GM12878 (cell line): ENCODE data around the gene PAX4. TPM values are rescaled to one million over a fixed set of nuclear protein-coding genes. Genes with fewer than 3 reads are reported as not detected.

Experiments
- ATAC-seq: fragments of 200-7000 bp; cut with Tn5 transposase; 3 replicates; pipeline ENCODE4 v1.9.1; 2020; ENCODE audit warnings: mild to moderate bottlenecking, moderate library complexity
- BruUV-seq: library from RNA; stranded (reverse); fragments of 400-500 nt; replicated peaks from 2 replicates; lab custom pipeline; 2021; lab: Mats Ljungman, UMichigan
- CTCF ChIA-PET: fragments of 300-600 bp; sonication (Branson Sonifier 250); formaldehyde crosslinking; extraction: SDS; loops from one replicate; lab custom pipeline; 2021; ENCODE audit warnings: inconsistent platforms; lab: Yijun Ruan, JAX
- POLR2A ChIA-PET: fragments of 350-600 bp; formaldehyde crosslinking; extraction: SDS; loops from one replicate; lab custom pipeline; 2021; ENCODE audit warnings: inconsistent platforms; lab: Charles Lee
- RAD21 ChIA-PET: fragments of 300-600 bp; sonication (Branson Sonifier 250); formaldehyde crosslinking; loops from one replicate; lab custom pipeline; 2023; ENCODE audit warnings: antibody characterized with exemption; ENCODE audit not compliant: unreplicated experiment; lab: Charles Lee
- SMC1A ChIA-PET: fragments of 300-600 bp; sonication (Branson Sonifier 250); formaldehyde crosslinking; loops from one replicate; lab custom pipeline; 2023; ENCODE audit not compliant: unreplicated experiment, uncharacterized antibody; lab: Charles Lee
- DNase-seq: peaks from one replicate; pipeline ENCODE4 v3.0.0-alpha.2; 2011; ENCODE audit warnings: low read depth, low spot score
- FAIRE-seq: peaks from 3 replicates; lab custom pipeline; 2011; peaks lifted over from hg19 to GRCh38; lab: Jason Lieb, UNC
- H2AFZ ChIP-seq: 2 replicates; pipeline ENCODE4 v1.6.0; 2011; ENCODE audit warnings: low read depth, low read length, control low read depth; ENCODE audit not compliant: control insufficient read depth
- H3K27ac ChIP-seq: 2 replicates; pipeline ENCODE4 v1.5.1; 2011; ENCODE audit warnings: control low read depth; ENCODE audit not compliant: control insufficient read depth, insufficient read depth
- H3K27me3 ChIP-seq, 2 experiments: replicated peaks in 1 of 2; 2 replicates each; pipeline versions ENCODE4 v1.6.0 to v1.6.1; 2011; ENCODE audit warnings: low read length in 1 of 2; ENCODE audit not compliant: control insufficient read depth in 2 of 2, insufficient read depth in 2 of 2
- H3K36me3 ChIP-seq, 2 experiments: 2 replicates each; pipeline ENCODE4 v1.5.1; 2011; ENCODE audit warnings: low read length in 1 of 2; ENCODE audit not compliant: control insufficient read depth in 2 of 2, insufficient read depth in 2 of 2
- H3K4me1 ChIP-seq: 2 replicates; pipeline ENCODE4 v1.6.1; 2011; ENCODE audit warnings: mild to moderate bottlenecking, low read length, moderate library complexity, mixed read lengths; ENCODE audit not compliant: control insufficient read depth, insufficient read depth
- H3K4me2 ChIP-seq: 2 replicates; pipeline ENCODE4 v1.6.0; 2011; ENCODE audit warnings: control low read depth; ENCODE audit not compliant: control insufficient read depth, insufficient read depth
- H3K4me3 ChIP-seq: fragments of 200-600 bp; sonication (generic); 2 replicates; pipeline ENCODE4 v1.5.1; 2016
- H3K79me2 ChIP-seq: 2 replicates; pipeline ENCODE4 v1.6.0; 2011; ENCODE audit warnings: low read length; ENCODE audit not compliant: control insufficient read depth, insufficient read depth
- H3K9ac ChIP-seq: 2 replicates; pipeline ENCODE4 v1.8.0; 2011; ENCODE audit warnings: low read length, control low read depth, mixed read lengths; ENCODE audit not compliant: control insufficient read depth, insufficient read depth
- H3K9me3 ChIP-seq: replicated peaks from 3 replicates; pipeline ENCODE4 v1.5.1; 2011; ENCODE audit warnings: mild to moderate bottlenecking, low read length; ENCODE audit not compliant: control insufficient read depth, insufficient read depth
- H4K20me1 ChIP-seq: 2 replicates; pipeline ENCODE4 v1.6.0; 2011; ENCODE audit not compliant: control insufficient read depth, insufficient read depth
- ASH2L ChIP-seq: fragments of 300-600, 200-600 bp; sonication (generic); IDR thresholded peaks from 2 replicates; pipeline ENCODE4 v1.6.1; 2017; ENCODE audit warnings: low read depth, mild to moderate bottlenecking, borderline replicate concordance
- BACH1 ChIP-seq: fragments of 450-650 bp; IDR thresholded peaks from 2 replicates; pipeline ENCODE4 v1.6.1; 2017; ENCODE audit warnings: mild to moderate bottlenecking, borderline replicate concordance
- BCL11A ChIP-seq: IDR thresholded peaks from 2 replicates; pipeline ENCODE4 v1.6.1; 2011; ENCODE audit warnings: low read depth, low read length
- CHD2 ChIP-seq: IDR thresholded peaks from 2 replicates; pipeline ENCODE4 v1.6.1; 2011; ENCODE audit warnings: low read depth, low read length, improper control_type of control experiment, borderline replicate concordance
- DPF2 ChIP-seq: fragments of 450-650 bp; IDR thresholded peaks from 2 replicates; pipeline ENCODE4 v1.6.1; 2017; ENCODE audit warnings: mild to moderate bottlenecking
- EGR1 ChIP-seq, 2 experiments: IDR thresholded peaks; 1 replicate in 1 of 2; 2 replicates in 1 of 2; pipeline ENCODE4 v1.6.1; 2011 to 2012; ENCODE audit warnings: low read depth in 2 of 2, low read length in 2 of 2, borderline replicate concordance in 1 of 2, mild to moderate bottlenecking in 1 of 2, moderate library complexity in 1 of 2
- HDGF ChIP-seq: fragments of 450-650 bp; IDR thresholded peaks from 2 replicates; pipeline ENCODE4 v1.6.1; 2016; ENCODE audit warnings: antibody characterized with exemption
- JUND ChIP-seq: IDR thresholded peaks from 2 replicates; pipeline ENCODE4 v1.6.1; 2012; ENCODE audit warnings: low read depth, mild to moderate bottlenecking, low read length, improper control_type of control experiment, moderate library complexity
- KLF5 ChIP-seq: fragments of 450-650 bp; IDR thresholded peaks from 2 replicates; pipeline ENCODE4 v1.6.1; 2014; ENCODE audit warnings: mild to moderate bottlenecking; ENCODE audit not compliant: partially characterized antibody
- MEF2A ChIP-seq: IDR thresholded peaks from 2 replicates; pipeline ENCODE4 v1.6.1; 2011; ENCODE audit warnings: low read depth, mild to moderate bottlenecking, low read length, moderate library complexity; ENCODE audit not compliant: insufficient read depth
- MYB ChIP-seq: fragments of 150-350 bp; IDR thresholded peaks from 2 replicates; pipeline ENCODE4 v1.6.1; 2014; ENCODE audit warnings: mild to moderate bottlenecking, low read depth, low read length, borderline replicate concordance
- NFYB ChIP-seq: IDR thresholded peaks from 2 replicates; pipeline ENCODE4 v1.6.1; 2011; ENCODE audit warnings: low read depth, mild to moderate bottlenecking, low read length, improper control_type of control experiment, moderate library complexity; ENCODE audit not compliant: insufficient read depth
- NR2C2 ChIP-seq: IDR thresholded peaks from 2 replicates; pipeline ENCODE4 v1.6.1; 2011; ENCODE audit warnings: borderline replicate concordance, low read depth; ENCODE audit not compliant: control insufficient read depth, insufficient read length
- RCOR1 ChIP-seq: conservative IDR thresholded peaks from 2 replicates; pipeline ENCODE4 v1.6.1; 2012; ENCODE audit warnings: low read depth, low read length, improper control_type of control experiment
- SMARCA5 ChIP-seq: fragments of 450-650 bp; IDR thresholded peaks from 2 replicates; pipeline ENCODE4 v1.6.1; 2017; ENCODE audit warnings: mild to moderate bottlenecking
- TAF1 ChIP-seq: IDR thresholded peaks from 2 replicates; pipeline ENCODE4 v1.6.1; 2011; ENCODE audit warnings: mild to moderate bottlenecking, low read depth, low read length, borderline replicate concordance
- WGBS: methylation state at CpG from one replicate; pipeline ENCODE4 v1.1.6; 2016; ENCODE audit warnings: low lambda C conversion rate; ENCODE audit not compliant: insufficient replicate concordance, insufficient coverage; ENCODE audit errors: missing lambda C conversion rate; 5-methylcytosine and 5-hydroxymethylcytosine counted together
- in situ Hi-C: fragments of 300-500 bp; cut with MboI; formaldehyde crosslinking; loops from 9 replicates; pipeline ENCODE4 v1.14.3; 2018; ENCODE audit warnings: mixed read lengths
- intact Hi-C: fragments of 100-400 bp; cut with micrococcal nuclease; formaldehyde crosslinking; loops from one replicate; pipeline ENCODE4 v1.14.2; 2022; ENCODE audit not compliant: unreplicated experiment
- polyA plus RNA-seq, 11 experiments: library from polyadenylated mRNA; depleted of rRNA in 4 of 11; unstranded in 6 of 11; stranded (reverse) in 5 of 11; fragments of >200 nt; fragmentation: Nextera tagmentation in 4 of 11; fragmentation: Illumina TruSeq in 1 of 11; extraction: Ambion mirVana in 4 of 11; extraction: Trizol in 1 of 11; gene quantifications; 1 replicate in 1 of 11; 2 replicates in 10 of 11; pipeline versions ENCODE4 v1.2.1 to v1.2.3, GENCODE V29; 2011 to 2016; ENCODE audit warnings: inconsistent platforms in 2 of 11, missing spikeins in 2 of 11, low read depth in 1 of 11
- total RNA-seq, 4 experiments: library from RNA; depleted of rRNA in 3 of 4; stranded (reverse); fragments of >200 nt in 3 of 4; fragmentation: Illumina TruSeq in 1 of 4; extraction: Trizol in 1 of 4; gene quantifications; 2 replicates each; pipeline versions ENCODE4 v1.2.1 to v1.2.3, GENCODE V29; 2013 to 2021
- TF ChIP-seq, protein P1 (sequence below): fragments of 450-650 bp; formaldehyde crosslinking; IDR thresholded peaks from 2 replicates; pipeline ENCODE4 v1.5.0; 2022; ENCODE audit warnings: mild to moderate bottlenecking, missing genetic modification characterization

PAX4 gene
- total and polyA plus RNA-seq, 10 of the 15 experiments (the other 5 are each of a cell fraction or from before 2014, with no cell fraction given) = 0.27 TPM; not detected in 9

DNA sequence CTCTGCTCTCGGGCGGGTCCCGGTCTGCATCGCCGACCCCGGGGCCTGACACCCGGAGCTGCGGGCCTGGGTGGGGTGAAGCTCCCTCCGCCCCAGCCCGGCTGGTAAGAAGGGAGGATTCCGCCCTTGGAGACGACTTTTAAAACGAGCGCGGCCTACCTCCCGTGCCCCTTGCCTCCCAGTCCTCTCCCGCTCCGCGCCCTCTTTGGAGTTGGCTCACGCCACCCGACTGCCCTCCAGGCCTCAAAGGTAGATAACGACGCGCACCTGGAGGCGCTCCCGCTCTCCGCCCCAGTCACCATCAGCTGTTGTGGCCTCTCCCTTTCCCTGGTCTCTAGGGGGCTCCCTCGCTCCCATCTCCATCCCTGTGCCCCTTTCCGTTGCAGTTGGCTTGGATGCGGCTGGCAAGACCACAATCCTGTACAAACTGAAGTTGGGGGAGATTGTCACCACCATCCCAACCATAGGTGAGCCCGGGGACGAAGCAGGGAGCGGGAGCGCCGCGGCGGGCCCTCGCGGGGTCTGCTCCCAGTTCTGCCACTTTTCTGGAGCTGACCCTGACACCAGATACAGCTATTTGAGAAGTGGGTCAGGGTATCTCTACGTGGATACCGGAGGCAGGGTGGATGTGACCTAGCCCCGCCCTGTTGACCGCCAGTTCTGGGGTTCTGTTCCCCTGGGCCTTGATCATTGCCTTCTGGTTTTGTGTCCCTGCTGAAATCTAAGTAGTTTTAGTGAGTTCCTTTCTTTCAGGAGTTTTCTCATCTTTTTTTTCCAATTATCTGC is 29.1 kb downstream of the PAX4 start (continued):
- no peak for TF ChIP-seq MEF2A

DNA sequence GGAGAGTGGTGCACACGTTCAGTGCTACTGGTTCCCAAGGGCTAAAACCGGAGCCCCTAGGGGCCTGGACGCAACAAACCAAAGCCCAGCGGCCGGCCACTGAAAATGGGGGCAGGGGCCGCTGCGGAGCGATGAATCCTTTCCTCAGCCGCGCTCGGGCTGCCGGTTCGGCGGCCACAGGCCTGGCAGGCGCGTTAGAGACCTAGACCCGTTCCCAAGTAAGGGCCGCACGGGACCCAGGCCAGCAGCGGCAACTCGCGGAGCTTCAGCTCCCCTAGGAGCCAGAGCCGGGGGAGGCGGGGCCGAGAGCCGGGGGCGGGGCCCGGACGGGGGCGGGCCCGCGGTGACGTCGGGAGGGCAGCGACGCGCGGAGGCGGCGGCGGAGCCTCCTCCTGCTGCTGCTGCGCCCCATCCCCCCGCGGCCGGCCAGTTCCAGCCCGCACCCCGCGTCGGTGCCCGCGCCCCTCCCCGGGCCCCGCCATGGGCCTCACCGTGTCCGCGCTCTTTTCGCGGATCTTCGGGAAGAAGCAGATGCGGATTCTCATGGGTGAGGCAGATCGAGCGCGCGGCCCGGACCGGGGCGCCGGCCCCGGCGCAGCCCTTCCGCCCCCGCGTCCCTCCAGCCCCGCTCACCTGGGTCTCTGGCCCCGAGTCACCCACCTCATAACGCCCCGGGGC is 29.8 kb downstream of the PAX4 start, which contains the start of gene ARF5:
TSS of gene ARF5 (plus strand) at position 393 of the 678 bp plus-strand sequence. CDS start at position 481, 88 bp downstream.
- CTCF ChIA-PET = interaction anchor here (0.9 to 2.3 kb wide), 6 partner anchors 10 to 119 kb away, joined by 3 to 11 read pairs (median 4); no protein-coding TSS in a partner anchor
- Histone ChIP-seq H3K27me3 (no peaks in the 10 kb centered on the region), H4K20me1 (no peaks in the 10 kb centered on the region), H2AFZ (peak within 1 kb of the TSS; percentile 82), H3K9ac (peak within 1 kb of the TSS; percentile 83), H3K4me1 (peaks cover 15% of the 10 kb centered on the region), H3K9me3 (no peaks in the 10 kb centered on the region), H3K4me2 (peak within 1 kb of the TSS; percentile 87), H3K36me3 (peaks cover 3% of the 10 kb centered on the region in 2 experiments; a peak in 3 of 4 replicates), H3K27ac (peak within 1 kb of the TSS; percentile 77), H3K79me2 (peaks cover 30% of the 10 kb centered on the region), H3K4me3 (peak within 1 kb of the TSS; percentile 94)
- in situ Hi-C loops = no loop called here
- 2% methylated on average over 51 of the region's 77 CpGs for WGBS
- no TSS peak for BruUV-seq
- DNase-seq (no peak), ATAC-seq (peak; percentile 86), FAIRE-seq (no peak)
- POLR2A ChIA-PET = interaction anchor here (0.6 to 1.7 kb wide), 2 partner anchors 32 to 61 kb away, joined by 3 to 5 read pairs; no protein-coding TSS in a partner anchor
- SMC1A ChIA-PET = interaction anchor here (0.9 to 2.9 kb wide), 3 partner anchors 40 to 213 kb away, joined by 3 to 13 read pairs (median 3); no protein-coding TSS in a partner anchor
- intact Hi-C loops = loop anchor here (2.0 kb wide), 1 partner anchor 65 kb away; the partner anchor contains the start of gene SND1
- RAD21 ChIA-PET = interaction anchor here (1.5 to 2.0 kb wide), 2 partner anchors 32 to 63 kb away, joined by 4 to 7 read pairs; no protein-coding TSS in a partner anchor
- TF ChIP-seq TAF1 (peak; percentile 62; the same call in 1 of the 2 replicates), JUND (no peak), BCL11A (no peak), ASH2L (peak; percentile 80; the same call in 1 of the 2 replicates), CHD2 (peak; percentile 62), NFYB (no peak), HDGF (0 out of 2 replicates have a peak, but pooled peaks have one; percentile 44), SMARCA5 (no peak), BACH1 (0 out of 2 replicates have a peak, but pooled peaks have one; percentile 25), RCOR1 (no peak), KLF5 (no peak), MYB (no peak), DPF2 (peak; percentile 37), NR2C2 (no peak), EGR1 (IDR thresholded peaks at IDR 0.05; ENCODE audit: borderline replicate concordance in 1 of 2, low read depth in 2 of 2, low read length in 2 of 2) (peak; percentile 8 to 83)
- TF ChIP-seq, protein P1, sequence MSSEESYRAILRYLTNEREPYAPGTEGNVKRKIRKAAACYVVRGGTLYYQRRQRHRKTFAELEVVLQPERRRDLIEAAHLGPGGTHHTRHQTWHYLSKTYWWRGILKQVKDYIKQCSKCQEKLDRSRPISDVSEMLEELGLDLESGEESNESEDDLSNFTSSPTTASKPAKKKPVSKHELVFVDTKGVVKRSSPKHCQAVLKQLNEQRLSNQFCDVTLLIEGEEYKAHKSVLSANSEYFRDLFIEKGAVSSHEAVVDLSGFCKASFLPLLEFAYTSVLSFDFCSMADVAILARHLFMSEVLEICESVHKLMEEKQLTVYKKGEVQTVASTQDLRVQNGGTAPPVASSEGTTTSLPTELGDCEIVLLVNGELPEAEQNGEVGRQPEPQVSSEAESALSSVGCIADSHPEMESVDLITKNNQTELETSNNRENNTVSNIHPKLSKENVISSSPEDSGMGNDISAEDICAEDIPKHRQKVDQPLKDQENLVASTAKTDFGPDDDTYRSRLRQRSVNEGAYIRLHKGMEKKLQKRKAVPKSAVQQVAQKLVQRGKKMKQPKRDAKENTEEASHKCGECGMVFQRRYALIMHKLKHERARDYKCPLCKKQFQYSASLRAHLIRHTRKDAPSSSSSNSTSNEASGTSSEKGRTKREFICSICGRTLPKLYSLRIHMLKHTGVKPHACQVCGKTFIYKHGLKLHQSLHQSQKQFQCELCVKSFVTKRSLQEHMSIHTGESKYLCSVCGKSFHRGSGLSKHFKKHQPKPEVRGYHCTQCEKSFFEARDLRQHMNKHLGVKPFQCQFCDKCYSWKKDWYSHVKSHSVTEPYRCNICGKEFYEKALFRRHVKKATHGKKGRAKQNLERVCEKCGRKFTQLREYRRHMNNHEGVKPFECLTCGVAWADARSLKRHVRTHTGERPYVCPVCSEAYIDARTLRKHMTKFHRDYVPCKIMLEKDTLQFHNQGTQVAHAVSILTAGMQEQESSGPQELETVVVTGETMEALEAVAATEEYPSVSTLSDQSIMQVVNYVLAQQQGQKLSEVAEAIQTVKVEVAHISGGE = no peak
